GM04503 (cell line): ENCODE results near the gene GPR78.

ENCODE experiments used
- DNase-seq: peaks from one replicate; pipeline ENCODE4 v3.0.0-alpha.2; 2012; ENCODE audit warnings: low read depth

GPR78 gene

GRCh38 chr4:8547108-8547911 is 32.9 kb upstream of the GPR78 start:
- DNase-seq: no peak

- no peak for DNase-seq
Measured at GRCh38 chr4:8547912-8548730, 32.1 kb upstream of the GPR78 start.

- DNase-seq: no peak
Measured at GRCh38 chr4:8548731-8549351, 31.4 kb upstream of the GPR78 start.

GRCh38 chr4:8549352-8549931 is 30.8 kb upstream of the GPR78 start:
- no peak for DNase-seq

- DNase-seq: no peak
Measured at GRCh38 chr4:8550691-8551090, 29.5 kb upstream of the GPR78 start.

- DNase-seq: no peak
Measured at GRCh38 chr4:8552024-8552423, 28.2 kb upstream of the GPR78 start.

GRCh38 chr4:8552581-8553205 is 27.5 kb upstream of the GPR78 start:
- no peak for DNase-seq

- DNase-seq: no peak
Measured at GRCh38 chr4:8553216-8553615, 27.0 kb upstream of the GPR78 start.

GRCh38 chr4:8553991-8554405 is 26.2 kb upstream of the GPR78 start:
- DNase-seq: no peak

GRCh38 chr4:8554555-8555100 is 25.6 kb upstream of the GPR78 start:
- DNase-seq: no peak

- DNase-seq: no peak
Measured at GRCh38 chr4:8555716-8556115, 24.5 kb upstream of the GPR78 start.

- DNase-seq: no peak
Measured at GRCh38 chr4:8556341-8557150, 23.6 kb upstream of the GPR78 start.

- no peak for DNase-seq
Measured at GRCh38 chr4:8557151-8558076, 22.8 kb upstream of the GPR78 start.

GRCh38 chr4:8558080-8558960 is 21.9 kb upstream of the GPR78 start:
- DNase-seq: no peak

- no peak for DNase-seq
Measured at GRCh38 chr4:8559011-8559410, 21.2 kb upstream of the GPR78 start.

GRCh38 chr4:8559524-8560264 is 20.5 kb upstream of the GPR78 start:
- DNase-seq: no peak

GRCh38 chr4:8560265-8561047 is 19.7 kb upstream of the GPR78 start:
- DNase-seq: no peak
